HG03159 (cell line): ENCODE data around the gene TNFAIP2.

ENCODE experiments used
- ATAC-seq: cut with Tn5 transposase; IDR thresholded peaks from one replicate; pipeline ENCODE4 v1.9.1; 2021; ENCODE audit warnings: mild to moderate bottlenecking, moderate library complexity; ENCODE audit not compliant: unreplicated experiment

Gene TNFAIP2

GRCh38 chr14:103133210-103134140 lies 10.2 kb downstream of the TNFAIP2 start:
- no peak for ATAC-seq

GRCh38 chr14:103134405-103134804 lies 11.1 kb downstream of the TNFAIP2 start:
- ATAC-seq: no peak

DNA sequence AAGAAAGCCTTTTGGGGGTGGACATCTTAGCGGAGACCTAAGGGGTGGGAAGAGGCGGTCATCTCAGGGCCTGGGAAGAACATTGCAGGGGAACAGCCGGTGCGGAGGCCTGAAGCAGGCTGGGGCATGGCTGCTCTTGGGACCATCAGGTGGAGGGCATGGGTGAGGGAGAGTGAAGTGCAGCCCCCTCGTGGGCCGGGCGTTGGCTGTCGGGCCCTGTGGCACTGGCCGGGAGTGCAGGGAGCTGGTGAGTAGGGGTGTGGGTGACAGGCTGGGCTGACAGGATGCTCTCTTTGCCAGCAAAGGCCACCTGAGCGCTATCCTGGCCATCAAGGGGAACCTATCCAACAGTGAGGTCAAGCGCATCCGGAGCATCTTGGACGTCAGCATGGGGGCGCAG lies 11.7 kb downstream of the TNFAIP2 start:
- ATAC-seq: no peak

DNA sequence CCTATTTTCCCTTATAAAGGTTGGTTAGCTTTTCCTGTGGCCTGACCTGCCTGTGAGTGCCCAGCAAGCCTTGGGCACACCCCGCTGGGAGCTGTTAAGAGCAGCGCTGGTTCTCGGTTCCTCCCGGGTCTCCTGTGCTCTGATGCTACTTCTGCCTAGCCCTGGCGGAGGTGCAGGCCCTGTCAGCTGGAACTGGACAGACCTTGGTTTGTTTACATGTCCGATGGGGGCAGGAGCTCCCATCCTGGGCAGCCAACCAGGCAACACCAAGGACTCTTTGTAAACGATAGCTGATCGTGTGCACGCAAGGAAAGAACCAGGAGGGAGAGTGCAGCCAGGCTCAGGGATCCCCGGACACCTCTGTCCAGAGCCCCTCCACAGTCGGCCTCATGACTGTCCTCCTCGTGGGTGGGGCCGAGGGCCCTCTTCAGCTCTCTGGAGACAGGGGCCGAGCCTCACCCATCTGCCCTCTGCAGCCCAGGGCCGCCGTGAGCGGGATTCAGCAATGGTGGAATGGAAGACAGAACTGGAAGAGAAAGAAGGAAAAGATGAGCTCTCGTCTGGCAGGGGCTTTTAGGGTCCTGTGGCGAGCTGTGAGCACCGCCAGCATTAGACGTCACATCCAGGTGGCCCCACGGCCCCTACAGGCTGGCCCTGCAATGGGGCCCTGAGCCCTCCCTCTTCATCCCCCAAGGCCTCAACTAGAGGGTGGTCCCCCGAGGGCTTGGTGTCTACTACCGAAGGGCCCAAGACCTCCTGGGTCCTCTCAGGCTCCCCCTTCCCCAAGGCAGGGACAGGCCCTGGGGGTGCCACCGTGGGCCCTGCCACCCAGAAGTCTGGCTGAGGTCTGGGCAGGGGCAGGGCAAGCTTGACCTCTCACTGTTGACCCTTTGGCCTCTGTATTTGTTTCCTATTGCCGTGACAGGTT lies 12.3 kb downstream of the TNFAIP2 start:
- no peak for ATAC-seq

DNA sequence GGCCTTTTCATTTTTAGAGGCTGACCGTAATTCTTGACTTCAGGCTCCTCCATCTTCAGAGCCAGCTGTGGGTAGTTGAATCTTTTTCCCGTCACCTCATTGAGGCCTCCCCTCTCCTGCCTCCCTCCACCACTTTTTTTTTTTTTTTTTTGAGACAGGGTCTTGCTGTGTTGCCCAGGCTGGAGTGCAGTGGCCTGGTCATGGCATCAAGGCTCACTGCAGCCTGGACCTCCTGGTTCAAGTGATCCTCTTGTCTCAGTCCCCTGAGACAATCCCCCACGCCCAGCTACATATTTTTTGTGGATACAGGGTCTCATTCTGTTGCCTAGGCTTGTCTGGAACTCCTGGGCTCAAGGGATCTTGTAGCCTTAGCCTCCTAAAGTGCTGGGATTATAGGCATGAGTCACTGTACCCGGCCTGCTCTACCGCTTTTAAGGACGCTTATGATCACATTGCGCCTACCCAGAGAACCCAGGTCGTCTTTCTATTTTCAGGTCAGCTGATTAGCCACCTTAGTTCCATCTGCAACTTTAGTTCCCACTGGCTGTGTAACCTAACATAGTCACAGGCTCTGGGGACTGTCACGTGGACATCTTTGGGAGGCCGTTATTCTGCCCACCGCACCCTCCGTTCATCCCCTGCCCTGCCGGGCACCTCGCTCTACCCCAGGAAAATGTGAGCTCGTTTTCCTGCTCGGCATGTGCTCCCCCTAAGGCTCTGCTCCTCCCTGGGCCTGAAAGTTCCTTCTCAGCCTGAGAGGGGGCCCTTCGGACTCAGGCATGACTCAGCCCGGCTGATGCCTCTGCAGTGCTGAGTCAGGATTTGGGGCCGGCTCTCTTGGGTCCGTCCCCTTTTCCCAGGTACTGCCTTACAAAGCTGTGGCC lies 13.4 kb downstream of the TNFAIP2 start:
- no peak for ATAC-seq

- no peak for ATAC-seq
Observed at GRCh38 chr14:103137689-103138300, 14.5 kb downstream of the TNFAIP2 start.

- ATAC-seq: no peak
Observed at GRCh38 chr14:103138301-103139131, 15.3 kb downstream of the TNFAIP2 start.

DNA sequence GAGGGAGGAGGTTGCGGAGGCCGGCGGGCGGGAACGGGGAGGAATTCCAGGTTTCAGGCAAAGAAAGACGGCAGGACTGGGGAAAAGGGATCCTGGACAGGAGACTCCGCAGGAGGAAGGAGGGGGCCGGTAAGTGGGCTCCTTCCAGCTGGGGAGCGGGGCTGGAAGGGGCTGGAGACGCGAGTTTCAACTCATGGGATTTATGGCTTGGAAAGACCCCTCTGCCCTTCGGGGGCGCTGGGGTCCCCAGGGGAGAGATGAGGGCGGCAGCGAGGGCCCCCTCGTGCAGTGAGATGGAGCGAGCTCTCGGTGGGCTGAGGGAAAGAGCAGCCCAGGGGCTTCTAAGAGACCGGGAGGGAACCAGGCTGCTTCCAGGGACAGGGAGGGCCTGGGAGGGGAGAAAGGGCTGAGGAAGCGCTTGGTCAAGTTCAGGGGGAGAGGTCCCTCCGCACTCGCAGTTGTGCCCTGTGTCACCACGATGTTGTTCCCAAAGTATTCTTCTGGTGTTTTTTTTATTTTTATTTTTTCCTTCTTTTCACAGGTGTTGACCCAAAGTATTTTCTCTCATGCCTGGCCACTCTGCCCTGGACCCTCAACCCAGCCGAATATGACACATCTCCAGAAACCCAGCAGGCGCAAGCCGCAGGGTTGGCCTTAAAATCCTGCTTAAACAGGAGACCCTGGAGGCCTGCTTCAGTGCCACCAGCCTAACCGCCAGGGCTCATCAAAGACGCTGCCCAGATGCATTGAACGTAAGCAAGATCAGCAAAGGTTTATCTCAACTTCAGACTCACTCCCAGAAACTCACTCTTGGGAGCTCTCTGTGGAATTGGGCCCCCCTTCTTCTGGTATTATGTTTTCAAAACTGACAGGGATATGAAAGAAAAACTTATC lies 16.1 kb downstream of the TNFAIP2 start:
- ATAC-seq: no peak

DNA sequence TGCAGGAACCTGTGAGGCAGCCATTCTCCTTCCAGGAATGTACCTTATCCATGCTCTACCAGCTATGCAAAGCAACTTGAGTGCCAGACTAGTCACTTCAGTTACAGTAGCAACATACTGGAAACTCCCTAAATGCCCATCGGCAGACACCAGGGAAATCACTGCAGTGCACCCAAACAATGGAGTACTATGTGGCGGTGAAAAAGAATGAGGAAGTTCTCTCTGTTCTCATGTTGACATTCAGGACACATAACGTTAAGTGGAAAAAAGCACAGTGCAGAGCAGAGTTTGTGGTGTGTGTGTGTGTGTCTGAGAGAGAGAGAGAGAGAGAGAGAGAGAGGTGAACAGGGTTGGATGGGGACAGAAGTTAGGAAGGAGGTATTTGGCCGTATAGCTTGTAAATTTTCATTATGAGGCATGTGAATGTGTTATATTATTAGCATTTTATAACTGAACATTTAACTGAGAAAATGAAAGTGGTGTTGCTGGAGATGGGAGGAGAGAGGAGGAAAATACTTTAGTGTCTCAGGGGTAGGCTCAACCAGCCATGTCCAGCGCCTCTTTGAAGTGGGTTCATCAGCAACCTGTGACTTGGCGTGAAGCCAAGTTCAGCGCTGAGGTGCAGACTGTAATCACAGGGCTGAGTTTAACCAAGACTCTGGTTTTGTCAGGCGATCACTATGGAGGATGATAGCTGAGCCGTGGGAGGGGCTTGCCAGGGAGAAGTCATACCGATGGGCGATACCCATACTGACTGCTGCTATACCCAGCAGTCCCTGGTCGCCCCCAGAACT lies 17.3 kb downstream of the TNFAIP2 start:
- peak; percentile 44 for ATAC-seq

GRCh38 chr14:103141117-103141796 lies 18.0 kb downstream of the TNFAIP2 start:
- ATAC-seq: no peak

DNA sequence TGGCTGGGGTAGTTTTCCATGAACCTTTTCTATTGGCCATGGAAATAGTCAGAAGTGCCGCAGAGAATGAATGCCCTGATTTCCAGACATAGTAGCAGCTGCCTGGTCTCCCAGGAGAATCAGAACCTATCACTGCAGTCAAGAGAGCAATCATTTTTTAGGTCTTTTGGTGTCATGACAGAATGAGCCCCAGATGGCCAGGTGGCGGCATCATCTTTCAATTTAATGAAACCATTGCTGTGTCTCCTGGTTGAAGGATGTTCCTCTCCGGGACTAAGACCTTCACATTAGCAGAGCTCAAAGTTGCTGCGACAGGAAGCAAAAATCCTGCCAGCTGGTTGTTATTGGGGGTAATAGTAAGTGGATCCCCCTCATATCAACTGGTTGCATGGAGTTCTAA lies 18.8 kb downstream of the TNFAIP2 start:
- no peak for ATAC-seq

DNA sequence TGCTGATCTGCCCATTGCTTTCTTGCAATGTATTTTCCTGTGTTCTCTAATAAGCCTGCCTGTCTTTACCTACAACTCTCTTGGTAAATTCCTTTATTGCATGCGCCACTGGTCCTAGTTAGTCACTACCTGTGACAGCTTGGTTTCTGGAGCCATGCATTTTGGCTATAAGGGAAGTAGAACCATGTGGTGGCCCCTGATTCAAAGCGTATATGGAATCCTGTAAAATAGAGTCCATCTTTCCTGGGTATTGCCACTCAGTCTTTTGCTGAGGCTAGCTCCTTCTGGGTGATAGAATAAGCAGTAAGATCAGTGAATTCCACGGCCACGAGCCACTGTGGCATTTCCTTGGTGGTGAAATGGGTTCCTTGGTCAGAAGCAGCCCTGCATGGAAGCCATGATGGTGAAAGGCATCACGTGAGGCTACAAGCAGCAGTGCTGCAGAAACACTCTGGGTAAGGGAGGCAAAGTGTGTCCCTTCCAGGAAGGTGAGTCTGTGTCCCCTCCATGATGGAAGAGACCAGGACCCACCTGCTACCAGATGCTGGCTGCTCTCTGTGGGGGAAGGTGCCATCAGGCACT lies 19.6 kb downstream of the TNFAIP2 start:
- ATAC-seq: no peak

DNA sequence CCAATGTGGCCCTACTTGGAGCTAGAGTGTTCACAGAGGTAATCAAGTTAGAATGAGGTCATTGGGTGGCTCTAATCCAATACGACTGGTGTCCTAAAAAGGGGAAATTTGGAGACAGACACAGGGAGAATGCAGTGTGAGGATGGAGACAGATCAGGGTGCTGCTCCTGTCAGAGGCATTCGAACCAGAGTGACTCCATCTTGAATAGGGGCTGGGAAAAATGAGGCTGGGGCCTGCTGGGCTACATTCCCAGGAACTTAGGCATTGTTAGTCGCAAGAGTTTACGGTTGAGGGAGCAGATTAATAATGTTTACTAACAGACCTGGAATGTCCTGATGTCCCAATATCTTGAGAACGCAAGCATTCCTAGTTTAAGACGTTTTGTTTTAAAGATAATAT lies 20.2 kb downstream of the TNFAIP2 start:
- no peak for ATAC-seq

GRCh38 chr14:103144085-103144484 lies 20.8 kb downstream of the TNFAIP2 start:
- ATAC-seq: no peak

- ATAC-seq: no peak
Observed at GRCh38 chr14:103146141-103146709, 23.0 kb downstream of the TNFAIP2 start.
